Stimulated activated naive CD4-positive, alpha-beta T cell treated with Interleukin-2 at 50 U/mL for 16 hours (primary cell): Measurements from ENCODE around the gene F7.

ENCODE experiments used
- DNase-seq: peaks from one replicate; lab custom pipeline; 2025; lab: John Stamatoyannopoulos, UW

Gene F7

DNA sequence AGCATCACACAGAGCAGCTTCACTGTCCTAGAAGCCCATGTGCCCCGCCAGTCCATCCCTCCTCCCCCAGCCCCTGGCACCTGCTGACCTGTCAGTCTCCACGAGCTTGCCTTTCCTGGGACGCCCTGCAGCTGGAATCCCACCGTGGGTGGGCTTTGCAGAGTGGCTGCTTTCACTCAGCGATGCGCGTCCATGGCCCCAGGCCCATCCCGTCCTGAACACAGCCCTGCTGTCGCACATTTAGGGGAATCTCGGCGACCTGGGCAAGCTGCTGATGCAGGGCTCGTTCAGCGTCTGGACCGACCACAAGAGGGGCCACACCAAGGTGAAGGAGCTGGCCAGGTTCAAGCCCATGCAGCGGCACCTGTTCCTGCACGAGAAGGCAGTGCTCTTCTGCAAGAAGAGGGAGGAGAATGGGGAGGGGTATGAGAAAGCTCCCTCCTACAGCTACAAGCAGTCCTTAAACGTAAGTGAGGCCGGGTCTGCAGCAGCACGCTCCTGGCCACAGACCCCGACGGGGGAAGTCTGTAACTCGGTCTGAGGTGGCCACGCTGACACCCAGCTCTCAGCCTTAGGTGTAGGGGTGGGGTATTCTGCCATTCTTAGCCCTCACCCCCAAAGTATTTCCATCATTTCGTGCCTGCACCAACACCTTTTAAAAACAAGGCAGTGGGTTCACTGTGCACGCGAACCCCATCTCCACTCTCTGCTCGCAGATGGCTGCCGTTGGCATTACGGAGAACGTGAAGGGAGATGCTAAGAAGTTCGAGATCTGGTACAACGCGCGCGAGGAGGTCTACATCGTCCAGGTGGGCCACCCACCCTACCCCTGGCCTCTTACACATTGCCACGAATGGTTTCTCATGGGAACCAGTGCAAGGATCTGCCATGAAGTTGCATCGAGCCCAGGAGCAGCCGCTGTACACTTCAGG, 18.3 kb upstream of the F7 start:
- no peak for DNase-seq

DNA sequence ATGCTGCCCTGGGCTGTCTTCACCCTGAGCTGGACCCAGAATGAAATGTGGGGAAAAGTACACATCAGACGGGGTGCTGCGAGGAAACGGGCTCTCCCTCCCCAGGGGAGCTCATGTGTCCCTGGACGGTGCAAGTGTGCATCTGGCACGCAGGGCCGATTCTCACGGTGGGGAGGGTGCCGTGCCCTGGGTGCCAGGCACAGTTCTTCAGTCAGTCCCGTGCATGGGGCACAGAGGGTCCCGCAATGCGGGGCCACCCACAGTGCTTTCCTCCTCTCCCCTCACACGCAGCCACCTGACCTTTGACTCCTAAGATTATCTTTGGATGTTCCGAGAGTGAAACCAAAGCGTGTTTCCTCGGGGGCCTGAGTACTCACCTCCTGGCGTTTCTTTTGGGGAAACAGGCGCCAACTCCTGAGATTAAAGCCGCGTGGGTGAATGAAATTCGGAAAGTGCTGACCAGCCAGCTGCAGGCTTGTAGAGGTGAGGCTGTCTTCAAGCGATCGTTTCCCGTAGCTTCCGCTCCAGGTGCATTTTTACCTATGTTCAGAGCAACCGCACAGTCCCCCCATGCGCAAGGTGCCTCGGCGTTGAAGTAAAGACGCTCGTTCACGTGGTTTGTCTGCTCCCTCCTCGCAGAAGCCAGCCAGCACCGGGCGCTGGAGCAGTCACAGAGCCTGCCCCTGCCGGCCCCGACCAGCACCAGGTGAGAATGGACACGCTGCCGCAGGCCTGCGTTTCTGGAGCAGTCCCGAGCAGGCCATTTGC, 17.5 kb upstream of the F7 start:
- DNase-seq, result no peak

GRCh38 chr13:113088691-113089020, 16.9 kb upstream of the F7 start:
- DNase-seq, result no peak

- DNase-seq, result no peak
Measured at GRCh38 chr13:113089693-113090414, 15.7 kb upstream of the F7 start.

DNA sequence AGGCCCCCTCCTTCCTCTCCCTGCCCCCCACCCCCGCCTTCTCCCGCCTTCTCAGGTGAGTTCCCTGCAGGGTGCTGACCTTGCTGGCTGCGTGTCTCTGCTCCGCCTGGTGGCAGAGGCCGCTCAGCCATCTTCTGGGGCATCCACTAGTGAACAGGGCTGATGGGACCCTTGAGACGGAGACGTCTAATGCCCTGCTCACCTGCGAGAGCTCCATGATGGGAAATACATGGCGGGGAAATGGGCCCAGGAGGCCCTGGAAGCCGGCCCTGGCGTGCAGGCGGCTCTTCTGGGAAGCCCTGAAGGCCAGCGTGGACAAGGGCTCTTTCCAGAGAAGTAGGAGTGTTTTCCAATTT, 15.2 kb upstream of the F7 start:
- no peak for DNase-seq

DNA sequence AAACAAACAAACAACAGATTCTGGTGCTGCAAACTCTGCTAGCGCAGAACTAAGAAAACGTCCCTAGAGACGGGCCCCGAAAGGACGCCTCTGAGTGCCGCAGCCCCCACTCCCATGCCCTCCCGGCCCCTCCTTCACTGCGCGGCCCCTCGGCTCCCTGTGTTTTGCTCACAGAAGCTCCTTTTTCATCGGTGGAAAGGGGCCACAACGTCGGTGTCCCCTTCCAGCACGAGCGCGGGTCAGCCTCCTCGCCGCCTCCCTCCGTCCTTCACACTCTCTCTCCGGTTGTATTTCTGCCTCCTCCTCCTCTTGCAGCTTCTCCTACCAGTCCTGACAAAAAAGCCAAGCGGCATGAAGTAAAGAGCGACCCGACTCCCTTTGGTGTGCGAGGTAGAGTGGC, 14.8 kb upstream of the F7 start:
- no peak for DNase-seq

DNA sequence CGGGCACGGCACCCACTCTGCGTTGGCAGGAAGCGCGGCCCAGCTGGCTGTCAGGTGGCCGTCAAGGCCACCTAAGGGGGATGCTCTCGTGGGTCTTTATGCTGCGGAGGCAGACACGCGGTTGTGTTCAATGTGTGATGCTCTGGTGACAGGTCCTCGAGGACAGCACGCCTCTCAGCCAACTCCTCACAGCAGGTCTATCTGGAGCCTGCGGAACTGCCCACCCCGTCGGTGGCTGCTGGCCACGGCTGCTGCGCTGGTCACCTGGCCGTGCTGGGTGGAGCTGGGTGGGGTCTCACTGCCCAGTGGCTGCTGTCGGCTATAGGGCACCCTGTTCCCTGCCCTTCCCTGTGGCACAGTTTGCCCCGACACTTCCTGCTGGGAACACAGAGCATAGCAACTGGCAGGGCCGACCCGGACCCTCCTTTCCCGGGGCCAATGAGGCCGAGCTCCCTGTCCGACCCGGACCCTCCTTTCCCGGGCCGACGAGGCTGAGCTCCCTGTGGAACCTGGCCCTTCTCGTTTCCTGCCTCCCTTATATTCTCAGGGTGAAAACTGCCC, 14.3 kb upstream of the F7 start:
- DNase-seq, result no peak

GRCh38 chr13:113091891-113092775, 13.5 kb upstream of the F7 start:
- DNase-seq, result no peak

- no peak for DNase-seq
Measured at GRCh38 chr13:113092776-113093579, 12.6 kb upstream of the F7 start.

GRCh38 chr13:113093580-113094409, 11.8 kb upstream of the F7 start:
- no peak for DNase-seq

DNA sequence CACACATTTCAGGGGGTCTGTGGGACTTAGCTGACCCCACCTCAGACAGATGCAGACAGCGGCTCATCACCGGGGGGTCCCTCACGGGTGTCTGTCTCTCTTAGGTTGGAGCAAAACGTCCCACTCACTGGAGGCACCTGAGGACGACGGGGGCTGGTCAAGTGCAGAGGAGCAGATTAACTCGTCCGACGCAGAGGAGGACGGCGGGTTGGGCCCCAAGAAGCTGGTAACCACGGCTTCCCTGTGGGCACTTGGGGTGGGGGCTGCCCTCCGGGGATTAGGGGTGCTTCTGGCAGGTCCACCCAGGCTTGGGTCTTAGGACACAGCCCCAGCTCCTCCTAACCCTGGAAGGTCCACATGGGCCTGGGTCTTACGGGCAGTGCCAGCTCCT, 11.2 kb upstream of the F7 start:
- no peak for DNase-seq

DNA sequence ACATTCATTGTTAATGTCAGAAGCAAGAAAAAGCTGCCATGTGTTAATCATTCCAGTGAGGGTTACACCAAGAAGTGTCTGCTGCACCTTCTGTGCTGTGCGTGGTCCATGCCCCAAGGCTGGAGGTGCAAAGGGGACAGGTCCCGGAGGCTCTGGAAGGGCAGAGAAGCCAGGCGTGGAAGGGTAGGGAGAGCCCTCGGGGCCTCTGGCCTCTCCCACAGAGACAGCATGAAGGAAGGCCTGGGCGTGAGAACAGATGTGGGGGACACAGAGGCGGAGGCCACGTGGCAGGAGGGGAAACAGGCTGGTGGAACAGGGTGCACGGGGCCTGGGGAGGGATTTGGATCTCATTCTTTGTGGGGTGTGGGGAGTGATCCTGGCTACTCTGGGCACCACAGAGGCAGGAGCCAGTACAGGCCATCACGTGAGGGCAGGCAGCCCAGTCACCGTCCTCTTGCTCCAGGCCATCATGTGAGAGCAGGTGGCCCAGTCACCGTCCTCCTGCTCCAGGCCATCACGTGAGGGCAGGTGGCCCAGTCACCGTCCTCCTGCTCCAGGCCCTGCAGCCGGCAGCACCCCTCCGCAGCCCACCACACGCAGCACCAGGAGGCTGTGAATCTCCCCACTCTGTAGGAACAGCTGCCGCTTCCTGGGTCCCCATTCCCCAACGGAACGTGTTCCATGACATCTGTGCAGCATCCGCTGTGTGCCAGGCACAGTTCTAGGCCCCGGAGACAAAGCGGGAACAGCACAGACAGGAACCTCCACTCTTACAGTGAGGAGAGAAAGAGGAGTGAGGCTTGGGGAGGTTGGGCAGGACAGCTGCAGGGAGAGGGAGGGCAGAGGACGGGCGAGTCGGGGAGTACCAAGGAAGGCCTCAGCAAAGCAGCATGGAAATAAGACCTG, 10.2 kb upstream of the F7 start:
- DNase-seq, result no peak

GRCh38 chr13:113096052-113096744, 9.4 kb upstream of the F7 start:
- no peak for DNase-seq

DNA sequence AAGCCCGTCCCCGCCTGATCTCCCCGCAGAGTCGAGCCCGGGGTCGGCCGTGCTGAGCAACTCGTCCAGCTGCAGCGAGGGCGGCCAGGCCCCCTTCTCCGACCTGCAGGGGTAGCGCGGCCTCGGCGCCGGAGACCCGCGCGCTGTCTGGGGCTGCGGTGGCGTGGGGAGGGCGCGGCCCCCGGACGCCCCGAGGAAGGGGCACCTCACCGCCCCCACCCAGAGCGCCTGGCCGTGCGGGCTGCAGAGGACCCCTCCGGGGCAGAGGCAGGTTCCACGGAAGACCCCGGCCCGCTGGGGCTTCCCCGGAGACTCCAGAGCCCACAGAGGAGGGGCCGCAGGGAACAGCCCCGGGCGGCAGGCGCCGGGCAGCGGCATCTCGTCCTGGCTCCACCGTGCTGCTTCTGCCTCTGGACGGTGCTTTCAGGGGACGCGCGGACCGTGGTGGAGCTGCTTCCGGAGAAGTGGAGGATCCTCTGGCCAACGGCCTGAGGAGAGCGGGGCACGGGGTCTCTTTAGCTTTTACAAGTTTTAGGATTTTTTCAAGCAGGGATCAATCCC, 8.8 kb upstream of the F7 start:
- DNase-seq, result no peak

DNA sequence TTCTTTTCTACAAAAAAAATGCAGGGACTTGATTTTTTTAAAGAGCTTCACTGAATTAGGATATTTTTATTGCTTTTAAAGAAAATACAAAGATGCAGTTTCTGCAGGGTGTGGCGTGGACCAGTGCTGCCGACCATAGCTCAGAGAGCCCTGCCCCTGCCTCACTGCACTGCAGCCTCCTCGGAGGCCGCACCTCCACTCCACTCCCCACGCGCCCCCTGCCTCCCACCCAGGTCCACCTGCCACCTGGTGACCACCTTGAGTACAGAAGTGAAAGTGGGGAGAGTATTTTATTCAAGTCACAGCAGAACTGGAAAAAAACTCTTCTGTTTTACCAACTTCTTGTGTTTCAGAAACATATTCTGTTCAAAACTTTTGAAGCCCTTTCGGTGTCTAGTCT, 7.9 kb upstream of the F7 start:
- no peak for DNase-seq

DNA sequence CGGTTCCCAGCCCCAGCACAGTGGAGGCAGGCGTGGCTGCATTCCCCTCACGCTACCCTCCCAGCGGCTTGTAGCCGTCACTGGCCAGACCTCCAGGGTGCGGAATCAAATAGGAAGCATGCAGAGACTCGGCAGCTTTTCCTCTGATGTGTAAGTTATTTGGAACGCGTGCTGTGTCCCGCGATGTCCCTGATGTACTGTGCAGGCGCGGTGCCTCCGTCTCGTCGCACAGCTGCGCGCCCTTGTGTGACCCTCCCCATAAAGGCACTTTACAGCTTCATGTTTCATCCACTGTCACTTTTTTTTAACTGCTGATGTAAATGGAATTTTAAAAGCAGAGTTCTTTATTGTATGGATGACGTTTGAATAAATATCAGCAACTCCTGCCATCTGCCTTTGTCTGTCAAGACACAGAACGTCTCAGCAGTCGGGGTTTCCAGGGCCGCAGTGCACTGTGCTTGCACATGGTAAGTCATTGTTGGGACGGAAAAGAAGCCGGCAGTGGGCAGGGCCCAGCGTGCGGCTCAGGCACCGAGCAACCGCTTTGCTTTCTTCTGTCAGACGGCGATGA, 7.3 kb upstream of the F7 start:
- DNase-seq, result no peak

DNA sequence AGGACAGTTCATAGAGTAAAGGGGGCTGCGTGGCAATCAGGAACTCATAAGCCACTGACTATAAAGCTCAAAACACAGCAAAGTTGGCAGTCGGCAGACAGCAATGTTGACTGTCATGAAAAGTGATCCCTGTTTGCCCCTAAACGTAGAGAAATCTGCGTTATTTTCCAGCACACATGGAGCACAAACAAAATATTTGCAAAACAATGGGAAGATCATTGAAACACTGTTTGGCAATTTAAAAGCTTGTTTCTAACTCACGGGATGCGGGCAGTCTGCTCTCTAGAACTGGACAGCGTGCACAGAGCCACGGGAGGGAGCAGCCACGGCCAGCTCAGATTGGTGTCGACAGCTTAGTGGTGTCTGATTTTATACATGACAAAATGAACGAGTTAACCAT, 6.4 kb upstream of the F7 start:
- no peak for DNase-seq
